K562 (cell line): Measurements from ENCODE around the gene SFN. TPM values are rescaled to one million over a fixed set of nuclear protein-coding genes. Genes with fewer than 3 reads are reported as not detected.

Experiments
- BRF1 ChIP-seq: IDR thresholded peaks from 3 replicates; pipeline ENCODE4 v1.6.1; 2011; ENCODE audit warnings: borderline replicate concordance, mild to moderate bottlenecking; ENCODE audit not compliant: insufficient read length; ENCODE audit errors: extremely low read depth
- CSDE1 ChIP-seq, 2 experiments: fragments of 450-650 bp; IDR thresholded peaks; 2 replicates each; pipeline ENCODE4 v1.6.1; 2016; ENCODE audit warnings: mild to moderate bottlenecking in 1 of 2
- E2F1 ChIP-seq: sonication (generic); formaldehyde crosslinking; IDR thresholded peaks from 2 replicates; pipeline ENCODE4 v1.8.1; 2023; ENCODE audit warnings: mild to moderate bottlenecking, missing genetic modification reagents, moderate library complexity
- ESRRB ChIP-seq: fragments of 250-450 bp; sonication (Bioruptor Pico); IDR thresholded peaks from 2 replicates; pipeline ENCODE4 v1.5.0; 2020; ENCODE audit warnings: mild to moderate bottlenecking, moderate library complexity, borderline replicate concordance
- HNRNPLL ChIP-seq: fragments of 200-400 bp; formaldehyde crosslinking; IDR thresholded peaks from 2 replicates; pipeline ENCODE4 v1.6.1; 2017; ENCODE audit warnings: low read length, low read depth, mild to moderate bottlenecking; ENCODE audit not compliant: poor library complexity, severe bottlenecking
- MCM3 ChIP-seq: fragments of 450-650 bp; IDR thresholded peaks from 2 replicates; pipeline ENCODE4 v1.6.1; 2016
- MTA2 ChIP-seq: fragments of 450-650 bp; IDR thresholded peaks from 2 replicates; pipeline ENCODE4 v1.6.1; 2016; ENCODE audit warnings: low read depth
- MYC ChIP-seq, 2 experiments: fragments of 250-450 bp in 1 of 2; sonication (Bioruptor Pico) in 1 of 2; IDR thresholded peaks; 2 replicates each; pipeline versions ENCODE4 v1.5.1 to v1.6.1; 2012 to 2021; ENCODE audit warnings: low read depth in 2 of 2, borderline replicate concordance in 1 of 2, improper control_type of control experiment in 1 of 2, low read length in 1 of 2, mild to moderate bottlenecking in 1 of 2, moderate library complexity in 1 of 2
- NFIC ChIP-seq: fragments of 450-650 bp; IDR thresholded peaks from 2 replicates; pipeline ENCODE4 v1.6.1; 2017; ENCODE audit warnings: mild to moderate bottlenecking, inconsistent platforms
- SIX5 ChIP-seq, 2 experiments: IDR thresholded peaks; 2 replicates each; pipeline ENCODE4 v1.6.1; 2011; ENCODE audit warnings: low read length in 2 of 2, borderline replicate concordance in 1 of 2, low read depth in 1 of 2, mild to moderate bottlenecking in 1 of 2, moderate library complexity in 1 of 2; ENCODE audit not compliant: insufficient read depth in 1 of 2
- TCFL5 ChIP-seq: fragments of 250-450 bp; sonication (Bioruptor Pico); conservative IDR thresholded peaks from 2 replicates; pipeline ENCODE4 v1.6.1; 2021; ENCODE audit warnings: mild to moderate bottlenecking, moderate library complexity, matching md5 sums
- YY1 ChIP-seq, 3 experiments: IDR thresholded peaks; 2 replicates each; pipeline ENCODE4 v1.6.1; 2011; ENCODE audit warnings: low read length in 2 of 3, mild to moderate bottlenecking in 2 of 3, moderate library complexity in 2 of 3, borderline replicate concordance in 1 of 3, control low read depth in 1 of 3, low read depth in 1 of 3; ENCODE audit not compliant: insufficient read depth in 3 of 3, insufficient replicate concordance in 2 of 3, control insufficient read depth in 1 of 3, insufficient read length in 1 of 3; ENCODE audit errors: extremely low read depth in 1 of 3
- polyA plus RNA-seq, 8 experiments: library from polyadenylated mRNA; depleted of rRNA in 4 of 8; stranded (reverse) in 5 of 8; unstranded in 3 of 8; fragments of >200 nt; fragmentation: Nextera tagmentation in 2 of 8; fragmentation: Illumina TruSeq in 1 of 8; extraction: Ambion mirVana in 2 of 8; extraction: Trizol in 1 of 8; gene quantifications; 2 replicates each; pipeline versions ENCODE4 v1.2.1 to v1.2.3, GENCODE V29; 2011 to 2014; ENCODE audit warnings: inconsistent platforms in 1 of 8, missing spikeins in 1 of 8
- total RNA-seq, 7 experiments: library from RNA; depleted of rRNA in 6 of 7; stranded (reverse); fragments of >200 nt in 6 of 7; fragmentation: Illumina TruSeq in 2 of 7; extraction: Trizol in 2 of 7; gene quantifications; 2 replicates each; pipeline versions ENCODE4 v1.2.1 to v1.2.3, GENCODE V29; 2011 to 2021; ENCODE audit warnings: low replicate concordance in 1 of 7
- TF ChIP-seq, protein P1 (sequence below): fragments of 250-450 bp; sonication (Bioruptor Pico); IDR thresholded peaks from 2 replicates; pipeline ENCODE4 v1.8.0; 2022; ENCODE audit warnings: inconsistent platforms, mild to moderate bottlenecking, moderate library complexity, borderline replicate concordance
- TF ChIP-seq, protein P2 (sequence below), 2 experiments: IDR thresholded peaks in 1 of 2; conservative IDR thresholded peaks in 1 of 2; 2 replicates each; pipeline ENCODE4 v1.6.1; 2016; ENCODE audit warnings: low read depth in 2 of 2, mild to moderate bottlenecking in 1 of 2, missing compliant biosample characterization in 1 of 2, missing genetic modification characterization in 1 of 2, moderate library complexity in 1 of 2
- TF ChIP-seq, protein P3 (sequence below): fragments of 450-650 bp; conservative IDR thresholded peaks from 2 replicates; pipeline ENCODE4 v1.6.1; 2016; ENCODE audit warnings: missing genetic modification characterization, low read depth, mild to moderate bottlenecking, missing compliant biosample characterization, moderate library complexity
- TF ChIP-seq, protein P4 (sequence below): fragments of 450-650 bp; formaldehyde crosslinking; IDR thresholded peaks from 2 replicates; pipeline ENCODE4 v1.4.0; 2020; ENCODE audit warnings: mild to moderate bottlenecking, moderate library complexity

SFN gene
- total and polyA plus RNA-seq, 9 of the 15 experiments (the other 6 are each of a cell fraction or from before 2014, with no cell fraction given), result 0.10 to 3.8 (median 2.0) TPM

GRCh38 chr1:26862781-26863684 lies at the start of gene SFN (continued):
- TF ChIP-seq BRF1 (no peak), SIX5 (IDR thresholded peaks at IDR 0.05; ENCODE audit: borderline replicate concordance in 1 of 2, insufficient read depth in 1 of 2, low read depth in 1 of 2, low read length in 2 of 2) (no peak), HNRNPLL (no peak), YY1 (IDR thresholded peaks at IDR 0.05; ENCODE audit: borderline replicate concordance in 1 of 3, control insufficient read depth in 1 of 3, extremely low read depth in 1 of 3, insufficient read depth in 3 of 3, insufficient read length in 1 of 3, insufficient replicate concordance in 2 of 3, low read depth in 1 of 3, low read length in 2 of 3) (peak in 1 of 3 experiments; percentile 32), MCM3 (no peak), MYC (IDR thresholded peaks at IDR 0.05; ENCODE audit: low read depth, low read length) (peak; percentile 74), MYC (CRISPR knock-in tag; IDR thresholded peaks at IDR 0.05; ENCODE audit: borderline replicate concordance, low read depth) (no peak), TCFL5 (CRISPR knock-in tag) (no peak), E2F1 (CRISPR knock-in tag) (no peak), CSDE1 (IDR thresholded peaks at IDR 0.05) (no peak), ESRRB (CRISPR knock-in tag) (no peak), NFIC (peak; percentile 99), MTA2 (no peak)
- TF ChIP-seq, protein P1, sequence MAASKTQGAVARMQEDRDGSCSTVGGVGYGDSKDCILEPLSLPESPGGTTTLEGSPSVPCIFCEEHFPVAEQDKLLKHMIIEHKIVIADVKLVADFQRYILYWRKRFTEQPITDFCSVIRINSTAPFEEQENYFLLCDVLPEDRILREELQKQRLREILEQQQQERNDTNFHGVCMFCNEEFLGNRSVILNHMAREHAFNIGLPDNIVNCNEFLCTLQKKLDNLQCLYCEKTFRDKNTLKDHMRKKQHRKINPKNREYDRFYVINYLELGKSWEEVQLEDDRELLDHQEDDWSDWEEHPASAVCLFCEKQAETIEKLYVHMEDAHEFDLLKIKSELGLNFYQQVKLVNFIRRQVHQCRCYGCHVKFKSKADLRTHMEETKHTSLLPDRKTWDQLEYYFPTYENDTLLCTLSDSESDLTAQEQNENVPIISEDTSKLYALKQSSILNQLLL (CRISPR knock-in tag), result no peak
- TF ChIP-seq, protein P2, sequence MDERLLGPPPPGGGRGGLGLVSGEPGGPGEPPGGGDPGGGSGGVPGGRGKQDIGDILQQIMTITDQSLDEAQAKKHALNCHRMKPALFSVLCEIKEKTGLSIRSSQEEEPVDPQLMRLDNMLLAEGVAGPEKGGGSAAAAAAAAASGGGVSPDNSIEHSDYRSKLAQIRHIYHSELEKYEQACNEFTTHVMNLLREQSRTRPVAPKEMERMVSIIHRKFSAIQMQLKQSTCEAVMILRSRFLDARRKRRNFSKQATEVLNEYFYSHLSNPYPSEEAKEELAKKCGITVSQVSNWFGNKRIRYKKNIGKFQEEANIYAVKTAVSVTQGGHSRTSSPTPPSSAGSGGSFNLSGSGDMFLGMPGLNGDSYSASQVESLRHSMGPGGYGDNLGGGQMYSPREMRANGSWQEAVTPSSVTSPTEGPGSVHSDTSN (CRISPR knock-in tag; IDR thresholded peaks at IDR 0.05; ENCODE audit: low read depth), result no peak
- TF ChIP-seq, protein P2 (tag; conservative IDR thresholded peaks at IDR 0.05; ENCODE audit: low read depth), result no peak
- TF ChIP-seq, protein P3, sequence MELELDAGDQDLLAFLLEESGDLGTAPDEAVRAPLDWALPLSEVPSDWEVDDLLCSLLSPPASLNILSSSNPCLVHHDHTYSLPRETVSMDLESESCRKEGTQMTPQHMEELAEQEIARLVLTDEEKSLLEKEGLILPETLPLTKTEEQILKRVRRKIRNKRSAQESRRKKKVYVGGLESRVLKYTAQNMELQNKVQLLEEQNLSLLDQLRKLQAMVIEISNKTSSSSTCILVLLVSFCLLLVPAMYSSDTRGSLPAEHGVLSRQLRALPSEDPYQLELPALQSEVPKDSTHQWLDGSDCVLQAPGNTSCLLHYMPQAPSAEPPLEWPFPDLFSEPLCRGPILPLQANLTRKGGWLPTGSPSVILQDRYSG (tag), result no peak
- TF ChIP-seq, protein P4, sequence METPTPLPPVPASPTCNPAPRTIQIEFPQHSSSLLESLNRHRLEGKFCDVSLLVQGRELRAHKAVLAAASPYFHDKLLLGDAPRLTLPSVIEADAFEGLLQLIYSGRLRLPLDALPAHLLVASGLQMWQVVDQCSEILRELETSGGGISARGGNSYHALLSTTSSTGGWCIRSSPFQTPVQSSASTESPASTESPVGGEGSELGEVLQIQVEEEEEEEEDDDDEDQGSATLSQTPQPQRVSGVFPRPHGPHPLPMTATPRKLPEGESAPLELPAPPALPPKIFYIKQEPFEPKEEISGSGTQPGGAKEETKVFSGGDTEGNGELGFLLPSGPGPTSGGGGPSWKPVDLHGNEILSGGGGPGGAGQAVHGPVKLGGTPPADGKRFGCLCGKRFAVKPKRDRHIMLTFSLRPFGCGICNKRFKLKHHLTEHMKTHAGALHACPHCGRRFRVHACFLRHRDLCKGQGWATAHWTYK (CRISPR knock-in tag), result no peak
